Pancreas (tissue), 10 donors: ENCODE measurements around the gene CPB2. TPM values are rescaled to one million over a fixed set of nuclear protein-coding genes. Genes with fewer than 3 reads are reported as not detected.

ENCODE experiments used
- ATAC-seq, 4 donors: fragments of 200-7000 bp; cut with Tn5 transposase; one replicate each; pipeline versions ENCODE4 v1.8.0 to v1.9.1; 2020; ENCODE audit warnings: mild to moderate bottlenecking in 4 of 4, moderate library complexity in 4 of 4
- DNase-seq, 6 donors: peaks; one replicate each; pipeline ENCODE4 v3.0.0-alpha.2; 2020
- FAIRE-seq: peaks from 2 replicates; lab custom pipeline; 2012; peaks lifted over from hg19 to GRCh38; lab: Jason Lieb, UNC
- H3K27ac ChIP-seq, 4 donors: fragments of 200-600 bp; sonication (generic); 1 replicate in 3 of 4; 2 replicates in 1 of 4; pipeline versions ENCODE4 v1.5.0 to v1.8.0; 2020
- H3K27me3 ChIP-seq, 4 donors: fragments of 200-600 bp; one replicate each; pipeline ENCODE4 v1.8.0; 2021
- H3K36me3 ChIP-seq, 3 donors: fragments of 200-600 bp; sonication (generic) in 1 of 3; one replicate each; pipeline versions ENCODE4 v1.5.0 to v1.8.0; 2020 to 2021
- H3K4me1 ChIP-seq, 3 donors: fragments of 200-600 bp; one replicate each; pipeline ENCODE4 v1.8.0; 2021
- H3K4me3 ChIP-seq, 4 donors: fragments of 200-600 bp; sonication (generic) in 2 of 4; one replicate each; pipeline versions ENCODE4 v1.5.0 to v1.8.0; 2020 to 2021
- H3K9me3 ChIP-seq, 4 donors: fragments of 200-600 bp; one replicate each; pipeline ENCODE4 v1.8.0; 2021
- CTCF ChIP-seq, 4 donors: fragments of 200-600 bp; sonication (generic) in 3 of 4; IDR thresholded peaks; one replicate each; pipeline versions ENCODE4 v1.5.0 to v1.8.0; 2021; ENCODE audit warnings: antibody characterized with exemption in 4 of 4
- WGBS, 2 donors: extraction: QIAGEN DNeasy Blood & Tissue Kit; methylation state at CpG; one replicate each; pipeline ENCODE4 v1.1.7; 2013; 5-methylcytosine and 5-hydroxymethylcytosine counted together
- intact Hi-C, 3 donors: fragments of 100-400 bp; cut with DNase I; formaldehyde crosslinking; loops; one replicate each; pipeline versions ENCODE4 v1.11.1 to v1.14.2; 2022
- polyA plus RNA-seq, 2 donors: library from polyadenylated mRNA; stranded (reverse); fragments of 200-250 nt; gene quantifications; one replicate each; pipeline ENCODE4 v1.2.3, GENCODE V29; 2013
- total RNA-seq, 6 donors: library from RNA; stranded (reverse); fragmentation: NEBNext Ultra II Directional in 4 of 6; extraction: Animal tissue kit (Norgen Biotek cat#: 25700) in 4 of 6; gene quantifications; one replicate each; pipeline versions ENCODE4 v1.2.1 to v1.2.4, GENCODE V29; 2021 to 2023
- donor health status: healthy with polysubstance abuse.
- donor health status: DM: no; HTN: no; CAD: no; lungs with moderate emphysema.
- donor health status: DM: no; HTN: no; CAD: no.
- donor health status: control.
- donor health status: control.
- donor health status: Bipolar disorder and iron deficiency.
- donor health status: DM: yes; HTN: yes; CAD: no.
- donor health status: DM: no; HTN: no; CAD: no.
- donor health status: DM: no; HTN: no; CAD: no.
- donor health status: DM: yes; HTN: yes; CAD: no.

Gene CPB2
- total and polyA plus RNA-seq, 8 donors: 0.08 to 0.94 (median 0.58) TPM; not detected in 1

GRCh38 chr13:46059405-46059804 lies 45.4 kb downstream of the CPB2 start:
- Histone ChIP-seq H3K4me3 (no peak overlapping the region), H3K27ac (no peak overlapping the region), H3K4me1 (no peaks in the 10 kb centered on the region), H3K27me3 (no peaks in the 10 kb centered on the region), H3K9me3 (no peaks in the 10 kb centered on the region), H3K36me3 (no peaks in the 10 kb centered on the region)
- DNase-seq (no peak), ATAC-seq (no peak), FAIRE-seq (no peak)
- intact Hi-C loops: no loop called here
- TF ChIP-seq CTCF (IDR thresholded peaks at IDR 0.05): no peak

- no peak overlapping the region for H3K4me3 ChIP-seq
- no peak for DNase-seq
- H3K36me3 ChIP-seq: no peaks in the 10 kb centered on the region
- FAIRE-seq: no peak
- no peak for TF ChIP-seq CTCF (IDR thresholded peaks at IDR 0.05)
- H3K27me3 ChIP-seq: no peaks in the 10 kb centered on the region
- 58 to 65% methylated on average over 3 of the region's 3 CpGs for WGBS, 2 donors
- no peak overlapping the region for H3K27ac ChIP-seq
- intact Hi-C loops: no loop called here
- H3K4me1 ChIP-seq: peaks cover 0 to 7% (median 0%) of the 10 kb centered on the region in 3 donors
- H3K9me3 ChIP-seq: no peaks in the 10 kb centered on the region
- no peak for ATAC-seq
These were observed 46.6 kb downstream of the CPB2 start for GRCh38 chr13:46058268-46058667.

GRCh38 chr13:46057256-46058015 lies 47.4 kb downstream of the CPB2 start:
- Histone ChIP-seq H3K4me3 (no peak overlapping the region), H3K9me3 (no peaks in the 10 kb centered on the region), H3K27me3 (no peaks in the 10 kb centered on the region), H3K36me3 (no peaks in the 10 kb centered on the region), H3K4me1 (peaks cover 0 to 7% (median 0%) of the 10 kb centered on the region in 3 donors), H3K27ac (no peak overlapping the region)
- whole genome bisulfite sequencing, 2 donors: 66 to 70% methylated on average over 5 of the region's 5 CpGs
- DNase-seq (no peak), ATAC-seq (no peak), FAIRE-seq (no peak)
- intact Hi-C loops: no loop called here
- no peak for TF ChIP-seq CTCF (IDR thresholded peaks at IDR 0.05)

GRCh38 chr13:46053162-46054012 lies 51.4 kb downstream of the CPB2 start:
- TF ChIP-seq CTCF (IDR thresholded peaks at IDR 0.05): no peak
- ATAC-seq (no peak), DNase-seq (no peak), FAIRE-seq (no peak)
- Histone ChIP-seq H3K4me1 (peaks cover 8 to 22% (median 16%) of the 10 kb centered on the region in 3 donors), H3K9me3 (no peaks in the 10 kb centered on the region), H3K27me3 (no peaks in the 10 kb centered on the region), H3K4me3 (peak overlapping the region; percentile 62 to 89 (median 66)), H3K36me3 (no peaks in the 10 kb centered on the region), H3K27ac (peak overlapping the region in 2 of 4 donors; percentile 82 to 90)
- intact Hi-C loops: no loop called here
- WGBS, 2 donors: 17 to 18% methylated on average over 18 of the region's 18 CpGs
